HuH-7.5 (cell line): ENCODE measurements around the gene RCAN2.

Experiments
- DNase-seq: peaks from one replicate; pipeline ENCODE4 v3.0.0; 2011; ENCODE audit warnings: low spot score

The RCAN2 gene

DNA sequence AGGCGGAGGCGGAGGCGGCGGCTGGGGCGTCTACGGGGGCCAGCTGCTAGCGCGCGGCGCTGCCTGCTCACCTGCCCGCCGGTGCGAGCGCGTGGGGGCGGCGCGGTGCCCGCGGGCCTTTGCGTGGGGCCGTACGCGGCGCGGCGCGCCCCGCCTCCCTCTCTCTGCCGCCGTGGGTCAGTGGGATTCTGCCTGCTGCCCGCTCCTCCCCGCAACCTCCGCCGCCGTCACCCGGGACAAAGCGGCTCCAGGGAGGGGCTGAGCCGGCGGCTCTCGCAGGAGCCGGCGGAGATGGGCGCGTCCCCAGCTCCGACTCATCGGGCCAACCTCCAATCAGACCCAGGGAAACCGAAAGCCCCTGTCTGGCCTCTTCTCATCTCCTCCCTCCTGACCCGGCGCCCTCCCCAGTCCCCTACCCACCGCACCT is at the start of gene RCAN2:
Gene RCAN2 (minus strand): TSS at position 249 of the 427 bp plus-strand sequence.
- DNase-seq, result peak; percentile 50

DNA sequence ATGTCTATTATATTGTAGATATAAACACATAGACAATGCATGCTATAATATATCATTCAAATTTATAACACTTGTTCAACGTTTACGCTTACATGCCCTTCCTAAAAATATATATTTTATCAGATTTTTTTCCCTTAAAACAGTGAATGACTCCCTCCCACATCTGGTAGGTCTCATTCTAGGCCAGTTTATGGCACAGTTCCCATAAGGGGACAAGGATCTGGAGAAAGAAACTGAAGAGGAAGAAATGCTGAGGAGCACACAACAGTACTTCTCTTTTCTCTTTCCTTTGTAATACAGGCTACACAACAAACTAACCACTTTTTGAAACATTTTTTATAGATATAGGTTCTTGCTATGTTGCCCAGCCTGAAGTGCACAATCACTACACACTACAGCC is 48.6 kb upstream of the RCAN2 start:
- no peak for DNase-seq

DNA sequence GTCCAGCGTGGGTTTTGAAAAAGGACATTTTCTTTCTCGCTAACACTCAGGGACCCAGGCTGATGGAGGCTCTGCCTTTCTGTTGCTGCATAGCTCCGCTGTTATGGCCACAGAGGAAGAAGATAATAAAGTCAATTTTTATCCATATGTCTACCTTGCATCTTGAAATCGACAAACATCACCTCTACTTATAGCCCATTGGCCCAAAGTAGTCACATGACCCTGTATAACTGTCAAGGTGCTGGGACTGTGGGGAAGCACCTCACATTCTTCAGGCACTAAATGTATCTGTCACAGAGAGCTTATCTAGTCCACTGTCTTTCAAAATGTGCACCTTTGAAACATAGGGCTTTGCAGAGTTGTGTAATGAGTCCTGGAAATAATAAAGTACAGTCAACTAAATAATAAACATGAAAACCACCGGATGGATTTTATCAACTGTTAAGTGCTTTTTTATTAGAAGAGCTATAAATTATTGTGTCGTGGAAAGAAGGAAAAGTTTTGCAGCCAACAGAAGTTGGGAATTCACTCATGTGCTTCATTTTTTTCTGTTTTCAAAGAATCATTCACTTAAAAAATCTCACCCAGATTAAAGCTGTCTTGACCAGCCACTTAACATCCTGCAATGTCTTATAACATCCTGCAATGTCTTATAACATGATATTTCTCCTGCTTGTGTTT is 47.7 kb upstream of the RCAN2 start:
- no peak for DNase-seq

DNA sequence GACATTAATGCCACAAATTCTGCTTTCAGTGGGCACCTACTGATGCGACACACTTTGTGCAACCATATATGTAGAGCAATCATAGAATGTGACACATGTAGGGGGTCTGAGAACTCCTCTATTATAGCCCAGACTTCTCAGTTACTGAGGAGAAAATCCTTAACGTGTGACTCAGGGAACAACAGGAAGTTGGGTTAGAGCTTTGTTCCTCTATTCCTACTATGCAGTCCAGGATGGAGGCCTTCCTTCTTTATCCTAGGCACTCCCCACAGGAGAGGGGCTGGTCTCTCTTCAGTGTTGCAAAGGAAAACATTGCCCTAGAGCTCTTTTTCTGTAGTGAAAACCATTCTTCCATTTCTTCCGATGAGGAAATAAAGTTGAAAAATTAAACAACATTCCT is 39.6 kb upstream of the RCAN2 start:
- DNase-seq, result no peak

DNA sequence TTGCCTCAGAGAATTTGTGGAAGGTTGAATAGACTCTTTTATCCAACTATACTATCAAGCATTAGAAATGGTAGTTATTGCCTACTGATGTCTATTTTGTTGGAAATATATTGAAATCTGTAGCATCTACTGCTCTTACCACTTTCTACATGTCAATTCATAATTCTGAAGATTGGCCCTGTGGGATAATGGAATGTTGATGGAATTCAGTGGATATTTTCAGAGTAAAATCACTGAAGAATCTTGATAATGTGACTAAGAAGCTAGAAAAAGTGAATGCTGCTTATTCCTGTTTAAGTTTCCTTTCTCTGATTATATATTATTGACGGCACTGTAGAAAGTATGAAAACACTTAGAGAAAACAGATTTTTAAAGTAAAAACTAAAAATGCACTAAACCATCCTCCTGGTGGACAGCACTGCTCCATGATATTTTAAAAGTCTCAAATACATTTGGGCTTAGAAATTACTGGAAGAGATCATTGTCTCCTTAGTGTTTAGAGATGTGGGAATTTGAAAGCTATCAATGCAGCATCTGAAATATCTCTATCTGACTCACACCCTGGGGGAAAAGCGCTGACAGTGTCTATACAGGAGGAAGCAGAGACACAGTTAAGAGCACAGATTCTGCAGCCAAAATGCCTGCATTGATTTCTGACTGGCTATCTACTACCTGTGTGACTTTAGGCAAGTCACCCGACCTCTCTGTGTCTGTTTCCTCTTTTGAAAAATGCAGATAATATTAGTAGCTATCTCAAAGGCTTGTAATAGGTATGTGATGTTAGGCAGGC is 37.9 kb upstream of the RCAN2 start:
- no peak for DNase-seq

DNA sequence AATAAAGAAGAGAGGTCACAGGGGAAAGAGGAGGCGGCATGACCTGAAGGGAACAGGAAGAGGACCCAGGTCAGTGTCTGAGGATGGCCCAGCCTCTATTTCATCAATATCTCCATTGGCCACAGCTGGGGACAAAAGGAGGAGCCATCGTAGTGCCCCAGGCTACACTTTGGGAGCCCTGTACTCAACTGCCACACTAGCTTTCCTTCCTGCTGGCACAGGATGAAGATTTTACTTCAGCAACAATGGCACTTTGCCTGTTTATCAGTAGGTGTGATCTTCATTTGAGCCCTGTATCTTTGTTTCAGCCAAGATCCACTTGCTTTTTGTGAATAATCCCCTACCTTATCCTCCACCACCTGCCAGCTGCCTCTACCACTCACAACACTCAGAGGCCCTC is 35.4 kb upstream of the RCAN2 start:
- DNase-seq, result no peak

DNA sequence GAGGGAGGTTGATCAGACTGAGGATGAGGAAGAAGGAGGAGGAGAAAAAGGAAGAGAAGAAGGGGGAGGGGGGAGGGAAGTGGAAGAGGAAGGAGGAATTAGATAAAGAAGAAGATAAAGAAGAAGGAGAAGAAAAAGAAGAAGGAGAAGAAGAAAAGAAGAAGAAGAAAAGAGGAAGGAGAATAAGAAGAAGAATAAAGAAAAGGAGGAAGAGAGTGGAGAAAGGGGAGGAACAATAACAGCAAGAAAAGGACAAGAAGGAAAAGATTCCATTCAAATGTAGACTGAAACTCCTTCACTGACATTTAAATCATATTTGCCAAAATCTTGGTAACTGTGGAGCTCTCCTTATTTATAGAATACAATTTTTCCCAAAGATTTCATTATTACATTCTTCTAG is 34.3 kb upstream of the RCAN2 start:
- DNase-seq, result no peak

DNA sequence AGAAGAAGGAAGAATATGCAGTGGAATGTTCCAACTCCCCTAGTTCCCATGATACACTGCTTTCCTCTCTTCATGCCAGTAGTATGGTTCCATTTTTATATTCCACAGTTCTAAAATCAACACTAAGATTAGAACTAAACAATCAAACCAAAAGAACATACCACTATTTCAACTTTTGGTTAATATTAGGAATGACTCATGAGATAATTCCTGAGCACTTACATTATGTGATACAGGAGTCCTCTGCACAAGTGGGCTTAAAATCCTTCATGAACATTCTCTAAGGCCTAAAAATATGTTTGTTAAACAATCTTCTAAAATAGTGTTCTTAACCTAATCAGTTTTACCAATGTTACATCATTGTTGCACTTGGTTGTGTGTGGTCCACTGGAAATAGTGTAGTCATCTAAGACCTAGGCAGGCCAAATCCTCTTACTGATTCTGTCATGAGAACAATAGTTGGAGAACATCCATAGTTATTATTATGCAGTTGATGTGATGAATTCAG is 30.3 kb upstream of the RCAN2 start:
- DNase-seq, result no peak

DNA sequence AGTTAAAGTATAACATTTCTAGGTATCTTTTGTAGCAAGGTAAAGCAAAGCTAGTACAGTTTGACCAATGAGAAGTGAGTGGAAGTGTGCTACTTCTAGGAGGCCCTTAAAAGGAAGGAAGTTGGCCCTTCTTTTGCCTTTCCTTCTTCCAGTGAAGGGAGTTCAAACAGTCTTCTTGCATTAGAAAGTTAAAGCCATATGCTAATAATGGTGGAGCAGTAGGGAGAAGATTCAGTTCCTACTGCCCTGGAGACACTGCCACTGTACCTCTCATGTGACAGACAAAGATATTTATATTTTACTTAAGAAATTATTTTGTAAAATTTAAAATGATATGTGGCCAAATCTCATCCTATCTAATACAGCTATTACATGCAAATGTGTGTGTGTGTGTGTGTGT is 26.0 kb upstream of the RCAN2 start:
- no peak for DNase-seq

DNA sequence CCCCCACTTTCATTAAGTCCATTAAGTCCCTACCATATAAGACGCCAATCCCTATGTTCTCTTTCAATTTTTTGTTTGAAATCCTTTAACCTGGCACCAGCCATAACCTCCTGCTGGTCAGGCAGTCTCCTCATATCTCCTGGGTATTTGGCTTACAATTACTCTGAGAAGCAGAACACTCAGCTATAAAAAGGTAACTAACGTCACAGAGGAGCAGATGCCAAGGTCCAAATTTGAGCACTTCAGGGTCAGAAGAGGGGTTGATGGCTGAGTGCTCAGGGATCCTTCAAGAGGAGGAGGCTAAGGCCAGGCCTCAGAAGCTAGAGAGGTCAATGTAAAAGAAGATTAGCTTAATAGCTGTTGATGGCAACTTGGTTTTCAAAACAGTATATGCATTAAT is 22.3 kb upstream of the RCAN2 start:
- DNase-seq, result no peak

DNA sequence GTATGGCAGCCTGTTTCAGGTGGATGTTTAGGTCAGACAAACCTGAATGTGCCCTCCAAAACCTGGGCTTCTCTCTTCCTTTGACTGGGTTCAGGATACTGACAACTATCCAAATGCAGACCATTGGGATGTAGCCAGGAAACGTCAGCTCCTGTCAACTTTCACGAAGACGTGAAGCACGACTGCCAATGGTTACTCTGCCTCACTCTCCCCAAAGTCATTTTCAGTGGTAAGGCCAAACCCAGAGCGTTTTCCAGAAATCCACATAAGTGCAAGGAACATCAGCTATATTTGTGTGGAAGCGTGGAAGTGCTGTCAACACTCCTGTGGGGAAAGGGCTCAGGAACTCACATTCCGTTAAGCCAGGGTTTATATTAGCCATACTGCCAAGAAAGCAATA is 20.1 kb upstream of the RCAN2 start:
- no peak for DNase-seq

DNA sequence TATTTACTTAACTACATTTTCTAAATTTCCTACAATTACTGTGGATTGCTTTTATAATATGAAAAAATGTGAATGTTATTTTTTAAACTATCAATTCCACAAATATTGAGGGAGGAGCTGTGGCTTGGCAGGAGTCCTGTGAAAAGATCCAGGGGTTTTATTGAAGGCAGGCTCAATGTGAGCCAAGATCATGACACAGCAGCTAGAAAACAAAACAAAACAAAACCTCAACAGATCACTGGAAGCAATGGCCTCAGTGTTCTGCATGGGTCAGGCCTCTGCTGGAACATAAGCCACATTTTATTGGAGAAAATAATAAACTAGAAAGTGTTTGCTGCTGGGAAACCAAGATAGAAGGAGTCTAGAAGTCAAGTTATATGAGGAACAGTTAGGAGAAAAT is 19.4 kb upstream of the RCAN2 start:
- no peak for DNase-seq

DNA sequence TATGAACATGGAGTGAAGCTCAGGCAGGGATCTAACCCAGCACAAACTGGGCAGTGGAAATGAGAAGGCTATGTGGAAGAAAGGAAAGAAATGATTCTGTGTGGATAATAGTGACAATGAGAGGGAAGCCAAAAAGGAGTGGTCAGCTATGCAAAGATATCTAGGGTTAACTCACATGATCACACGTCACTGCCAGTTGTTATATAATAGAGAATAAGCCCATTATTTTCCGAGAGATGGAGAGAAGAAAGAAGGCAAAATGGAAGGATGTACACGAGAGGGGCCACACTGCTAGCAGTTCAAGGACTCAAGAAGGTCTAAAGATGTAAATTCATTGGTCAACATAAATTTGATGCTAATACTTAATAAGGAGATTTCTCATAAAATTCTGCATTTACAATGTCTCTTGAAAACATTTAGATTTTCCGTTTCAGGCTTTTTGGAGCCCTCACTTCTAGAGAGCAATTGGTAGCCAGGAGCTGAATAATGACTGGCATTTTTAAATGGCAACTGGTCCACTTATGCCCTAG is 18.8 kb upstream of the RCAN2 start:
- DNase-seq, result no peak

DNA sequence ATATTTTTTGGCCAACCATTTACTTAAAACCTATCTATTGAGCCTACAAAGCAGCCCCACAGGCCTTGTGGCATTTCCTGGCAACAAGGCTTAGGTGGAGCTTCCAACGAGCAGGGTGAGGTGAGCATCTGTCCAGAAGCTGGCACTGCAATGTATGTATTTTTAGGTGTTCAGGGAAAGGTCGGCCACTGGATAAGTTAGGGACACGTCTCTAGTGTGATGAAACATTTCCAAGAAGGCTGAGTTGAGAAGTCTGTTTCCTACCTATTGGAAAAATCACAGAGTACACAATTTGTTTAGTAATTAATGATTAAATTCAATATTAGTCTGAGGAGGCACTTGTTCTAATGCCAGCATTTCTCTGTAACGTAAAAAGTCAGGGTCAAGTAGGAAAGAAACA is 17.8 kb upstream of the RCAN2 start:
- DNase-seq, result no peak

DNA sequence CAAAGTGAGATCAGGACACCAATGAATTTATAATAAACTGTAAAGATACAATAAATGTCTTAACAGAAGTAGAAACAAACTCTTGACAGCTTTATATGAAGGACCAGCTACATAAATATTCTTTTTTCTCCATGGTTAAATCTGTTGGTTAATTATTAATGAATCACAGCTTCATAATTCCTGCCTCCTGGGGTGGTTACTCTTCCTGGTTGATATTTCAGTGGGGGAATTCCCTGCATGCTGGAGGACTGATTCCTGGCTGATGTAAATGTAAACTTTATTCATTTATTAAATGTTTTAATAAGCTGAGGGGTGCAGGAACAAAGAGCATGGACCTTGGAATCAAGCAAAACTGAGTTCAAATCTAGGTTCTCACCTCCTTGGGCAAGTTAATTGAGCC is 16.2 kb upstream of the RCAN2 start:
- no peak for DNase-seq

DNA sequence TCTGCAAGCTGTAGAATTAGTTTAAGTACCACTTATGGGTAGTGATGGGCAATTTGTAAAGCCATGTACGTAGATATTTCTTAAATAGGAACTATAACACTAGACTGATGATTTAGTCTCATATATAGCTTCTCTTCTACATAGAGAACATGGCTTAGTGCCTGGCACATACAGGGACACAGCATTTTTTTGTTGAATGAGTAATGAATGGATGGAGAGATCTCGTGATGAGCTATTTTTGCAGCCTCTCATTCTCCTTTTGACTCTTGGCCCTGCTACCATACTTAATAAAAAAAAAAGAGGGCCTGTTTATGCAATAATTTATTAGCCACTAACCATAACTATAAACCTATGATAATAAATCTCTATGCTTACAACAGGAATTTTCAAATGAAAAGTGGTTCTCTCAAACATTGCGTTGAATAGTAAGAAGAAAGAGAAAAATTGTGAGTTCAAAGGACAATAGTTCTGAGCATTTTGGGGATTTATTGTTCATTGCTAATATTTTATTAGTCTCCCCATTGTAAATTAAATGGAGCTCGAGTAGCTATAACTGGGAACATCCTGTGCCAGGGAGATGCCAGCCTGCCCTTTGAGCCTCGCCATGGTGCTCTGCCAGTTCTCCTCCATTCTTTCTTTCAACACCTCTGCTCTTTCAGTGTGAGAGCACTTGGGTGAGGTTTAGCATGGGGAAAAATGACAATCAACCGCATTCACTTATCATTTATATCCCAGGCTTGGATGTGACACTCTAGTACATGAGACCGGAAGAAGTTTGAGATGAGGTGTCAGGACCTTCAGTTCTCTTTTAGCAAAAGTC is 14.7 kb upstream of the RCAN2 start:
- DNase-seq, result no peak

DNA sequence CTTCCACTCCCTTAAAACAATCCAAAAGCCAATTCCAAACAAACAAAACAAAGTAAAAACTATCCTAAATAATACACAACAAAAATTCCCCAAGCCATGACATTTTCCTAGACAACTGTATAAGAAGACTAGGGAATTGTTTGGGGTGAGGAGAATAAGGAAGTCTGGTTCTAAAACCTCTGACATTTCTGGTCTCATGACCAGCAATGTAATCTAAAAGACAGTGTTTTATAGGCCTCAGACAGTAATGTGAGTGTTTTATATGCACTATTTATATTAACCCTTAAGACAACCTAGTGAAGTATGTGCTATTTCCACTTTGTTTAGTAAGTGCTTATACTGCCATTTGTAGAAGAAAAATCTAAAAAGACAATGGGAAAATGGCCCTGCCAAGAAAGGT is 13.0 kb upstream of the RCAN2 start:
- DNase-seq, result no peak

DNA sequence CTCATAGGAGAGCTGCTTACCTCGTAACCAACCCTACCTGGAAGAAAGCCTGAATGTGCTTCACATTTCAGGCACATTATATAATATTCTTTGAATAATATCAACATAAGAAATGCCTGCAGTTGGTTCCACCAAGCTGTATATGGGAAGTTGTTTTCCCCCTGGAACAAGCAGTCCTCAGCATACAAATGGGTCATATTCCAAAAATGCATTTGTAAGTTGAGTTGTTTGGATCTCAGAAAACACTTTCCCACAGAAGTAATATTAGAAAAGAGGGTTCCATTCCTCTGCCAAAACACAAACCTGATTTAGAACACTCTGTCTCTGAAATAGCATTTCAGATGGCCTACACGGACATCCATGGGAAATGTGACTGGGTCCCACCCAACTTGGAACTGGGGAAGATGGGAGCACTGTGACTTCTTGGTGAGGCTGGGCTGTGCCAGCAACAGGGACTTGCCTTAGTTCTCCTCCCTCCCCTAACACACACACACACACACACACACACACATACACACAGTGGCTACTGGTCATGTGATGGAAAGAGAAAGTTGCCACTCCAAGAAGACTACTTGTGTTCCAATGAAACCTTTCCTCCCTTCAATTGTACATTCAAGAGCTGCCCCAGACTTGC is 11.4 kb upstream of the RCAN2 start:
- DNase-seq, result no peak

DNA sequence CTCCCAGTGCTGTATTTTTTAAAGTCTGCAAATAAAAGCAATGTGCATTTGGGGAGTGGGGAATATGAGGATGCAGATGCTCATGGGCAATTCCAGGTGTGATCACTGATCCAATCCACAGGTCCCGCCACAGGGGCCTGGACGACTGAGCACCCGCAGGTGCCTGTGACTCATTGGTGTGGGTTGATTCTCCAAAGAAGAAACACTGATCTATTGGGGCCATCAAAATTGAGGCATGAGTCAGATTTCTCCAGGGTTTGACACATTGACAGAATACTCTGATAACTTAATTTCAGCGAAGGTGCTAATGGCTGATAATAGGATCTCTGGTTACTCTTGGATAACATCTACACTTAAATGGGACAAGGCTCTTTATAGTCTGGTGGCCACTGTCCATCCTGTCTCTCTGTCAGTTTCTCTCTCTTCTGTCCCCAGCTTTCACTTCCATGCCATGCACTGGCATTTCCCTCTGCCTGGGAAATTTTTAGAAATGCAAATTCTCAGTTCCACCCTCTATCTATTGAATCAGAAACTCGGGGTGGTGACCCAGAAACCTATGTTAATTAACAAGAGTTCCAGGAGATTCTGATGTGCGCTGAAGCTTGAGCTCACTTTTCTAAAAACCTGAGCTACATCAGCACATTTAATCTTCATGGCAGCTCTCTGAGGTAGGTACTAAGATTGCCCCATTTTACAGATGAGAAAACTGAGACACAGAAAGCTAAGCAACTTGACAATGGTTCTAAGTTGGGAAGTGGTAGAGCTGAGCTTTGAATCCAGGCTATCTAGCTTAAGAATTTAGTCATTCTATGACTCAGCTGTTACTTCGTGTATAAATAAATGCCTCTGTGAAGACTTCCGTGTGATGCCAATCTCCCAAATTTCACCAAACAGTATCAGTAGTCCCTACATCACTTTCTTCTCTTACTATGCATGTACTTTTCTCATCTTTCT is 10.2 kb upstream of the RCAN2 start:
- DNase-seq, result no peak

DNA sequence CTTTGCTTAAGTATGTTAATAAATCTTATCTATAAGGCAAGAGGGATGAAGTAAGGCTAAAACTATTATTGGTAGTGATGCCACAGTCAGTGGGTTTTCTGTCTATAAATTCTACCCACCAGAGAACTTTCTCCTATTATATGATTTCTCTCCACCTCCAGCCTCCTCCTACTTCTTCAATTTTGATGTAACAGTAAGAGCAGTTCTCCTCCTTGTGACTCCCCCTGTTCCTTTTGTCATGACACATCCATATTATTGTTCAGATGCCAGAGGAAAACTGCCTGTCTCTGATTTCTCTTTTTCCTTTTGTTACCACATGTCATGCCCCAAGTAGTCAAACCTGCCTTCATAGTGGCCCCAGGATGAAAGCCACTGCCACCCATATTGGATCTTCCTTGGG is 9.1 kb upstream of the RCAN2 start:
- DNase-seq, result no peak
